Osteocyte (in vitro differentiated cells): ENCODE results near the gene IL1RAPL1. TPM values are rescaled to one million over a fixed set of nuclear protein-coding genes. Genes with fewer than 3 reads are reported as not detected.

ENCODE experiments used
- DNase-seq: peaks from one replicate; pipeline ENCODE4 v3.0.0; 2021; ENCODE audit warnings: mixed read lengths; ENCODE audit not compliant: unreplicated experiment; ENCODE audit errors: extremely low spot score
- H3K27ac Mint-ChIP-seq: one replicate; pipeline ENCODE4 v1.8.0; 2021; ENCODE audit warnings: mild to moderate bottlenecking, mixed read lengths; ENCODE audit not compliant: unreplicated experiment
- H3K27me3 Mint-ChIP-seq: one replicate; pipeline ENCODE4 v1.8.0; 2021; ENCODE audit warnings: mixed read lengths; ENCODE audit not compliant: unreplicated experiment
- H3K36me3 Mint-ChIP-seq: one replicate; pipeline ENCODE4 v1.8.0; 2021; ENCODE audit warnings: mixed read lengths; ENCODE audit not compliant: unreplicated experiment
- H3K4me1 Mint-ChIP-seq: one replicate; pipeline ENCODE4 v1.8.0; 2021; ENCODE audit warnings: mixed read lengths; ENCODE audit not compliant: unreplicated experiment
- H3K4me3 Mint-ChIP-seq: one replicate; pipeline ENCODE4 v1.8.0; 2021; ENCODE audit warnings: mild to moderate bottlenecking, moderate library complexity, mixed read lengths; ENCODE audit not compliant: unreplicated experiment
- H3K9me3 Mint-ChIP-seq: one replicate; pipeline ENCODE4 v1.8.0; 2021; ENCODE audit warnings: mixed read lengths; ENCODE audit not compliant: unreplicated experiment
- total RNA-seq: library from RNA; stranded (reverse); gene quantifications from 2 replicates; pipeline ENCODE4 v1.2.1, GENCODE V29; 2021
- TF ChIP-seq, protein P1 (sequence below): fragments of 200-600 bp; sonication (generic); IDR thresholded peaks from 2 replicates; pipeline ENCODE4 v1.5.0; 2021; ENCODE audit warnings: antibody characterized with exemption, mild to moderate bottlenecking, moderate library complexity

The IL1RAPL1 gene
- total RNA-seq, 1 donor from 2014 or later = not detected

DNA sequence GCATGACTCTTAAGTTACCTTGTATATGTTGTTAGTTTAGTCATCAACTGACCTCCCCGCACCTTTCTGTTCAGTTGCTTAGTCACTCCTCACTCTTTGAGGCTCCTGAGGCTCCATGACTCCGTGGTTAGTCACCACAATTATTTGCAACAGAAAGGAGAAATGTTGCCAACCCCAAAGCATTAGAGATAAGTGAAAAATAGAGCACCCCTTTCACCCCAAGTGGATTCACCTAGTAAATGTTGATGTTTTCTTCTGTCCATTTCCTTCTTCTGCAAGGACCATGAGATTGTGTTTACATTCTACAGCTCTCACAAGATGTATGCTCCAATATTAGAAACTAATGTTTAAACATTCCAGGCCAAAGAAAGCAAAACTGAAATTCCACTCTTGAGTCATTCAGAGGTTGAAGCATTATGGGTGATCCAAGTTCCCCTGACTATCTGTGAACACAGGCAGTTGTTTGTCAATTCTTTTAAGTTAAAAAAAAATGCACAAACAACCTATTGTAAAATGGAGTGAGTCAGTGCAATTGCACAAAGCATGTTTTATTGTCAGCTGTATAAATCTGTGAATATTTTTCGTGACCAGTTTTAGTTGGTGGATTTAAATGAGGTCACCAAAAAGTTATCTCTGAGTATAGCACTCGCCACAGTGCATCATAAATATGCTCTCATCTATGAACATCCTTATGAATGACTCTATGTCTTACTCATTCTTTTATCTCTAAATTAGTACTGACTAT is 1075.7 kb downstream of the IL1RAPL1 start:
- H3K27me3 Mint-ChIP-seq = no peaks in the 10 kb centered on the region
- no peak overlapping the region for H3K4me3 Mint-ChIP-seq
- no peaks in the 10 kb centered on the region for H3K36me3 Mint-ChIP-seq
- H3K4me1 Mint-ChIP-seq = peaks cover 37% of the 10 kb centered on the region
- peak overlapping the region; percentile 72 for H3K27ac Mint-ChIP-seq
- peaks cover 4% of the 10 kb centered on the region for H3K9me3 Mint-ChIP-seq
- TF ChIP-seq, protein P1, sequence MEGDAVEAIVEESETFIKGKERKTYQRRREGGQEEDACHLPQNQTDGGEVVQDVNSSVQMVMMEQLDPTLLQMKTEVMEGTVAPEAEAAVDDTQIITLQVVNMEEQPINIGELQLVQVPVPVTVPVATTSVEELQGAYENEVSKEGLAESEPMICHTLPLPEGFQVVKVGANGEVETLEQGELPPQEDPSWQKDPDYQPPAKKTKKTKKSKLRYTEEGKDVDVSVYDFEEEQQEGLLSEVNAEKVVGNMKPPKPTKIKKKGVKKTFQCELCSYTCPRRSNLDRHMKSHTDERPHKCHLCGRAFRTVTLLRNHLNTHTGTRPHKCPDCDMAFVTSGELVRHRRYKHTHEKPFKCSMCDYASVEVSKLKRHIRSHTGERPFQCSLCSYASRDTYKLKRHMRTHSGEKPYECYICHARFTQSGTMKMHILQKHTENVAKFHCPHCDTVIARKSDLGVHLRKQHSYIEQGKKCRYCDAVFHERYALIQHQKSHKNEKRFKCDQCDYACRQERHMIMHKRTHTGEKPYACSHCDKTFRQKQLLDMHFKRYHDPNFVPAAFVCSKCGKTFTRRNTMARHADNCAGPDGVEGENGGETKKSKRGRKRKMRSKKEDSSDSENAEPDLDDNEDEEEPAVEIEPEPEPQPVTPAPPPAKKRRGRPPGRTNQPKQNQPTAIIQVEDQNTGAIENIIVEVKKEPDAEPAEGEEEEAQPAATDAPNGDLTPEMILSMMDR = no peak
- no peak for DNase-seq

DNA sequence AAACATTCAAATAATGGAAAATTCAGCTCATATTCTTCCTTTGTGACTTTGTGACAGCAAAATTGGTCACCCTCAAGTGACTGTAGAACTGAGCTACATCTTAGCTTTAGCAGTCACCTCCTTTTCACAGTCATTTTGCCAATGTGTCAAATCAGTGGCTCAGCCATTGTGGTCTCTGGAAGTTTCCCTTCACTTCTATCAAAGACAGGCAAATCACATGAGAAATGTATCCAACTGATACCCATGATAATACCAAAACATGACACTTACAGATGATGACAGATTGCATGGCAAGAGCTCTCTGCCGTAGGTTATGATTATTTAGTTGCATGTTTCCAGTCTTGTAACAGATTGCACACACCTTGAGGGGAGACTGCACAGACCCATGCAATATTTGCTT is 1078.3 kb downstream of the IL1RAPL1 start:
- Mint-ChIP-seq H3K36me3 (no peaks in the 10 kb centered on the region), H3K27me3 (no peaks in the 10 kb centered on the region), H3K4me1 (peaks cover 37% of the 10 kb centered on the region), H3K4me3 (no peak overlapping the region), H3K9me3 (no peaks in the 10 kb centered on the region), H3K27ac (no peak overlapping the region)
- TF ChIP-seq, protein P1 = no peak
- no peak for DNase-seq

DNA sequence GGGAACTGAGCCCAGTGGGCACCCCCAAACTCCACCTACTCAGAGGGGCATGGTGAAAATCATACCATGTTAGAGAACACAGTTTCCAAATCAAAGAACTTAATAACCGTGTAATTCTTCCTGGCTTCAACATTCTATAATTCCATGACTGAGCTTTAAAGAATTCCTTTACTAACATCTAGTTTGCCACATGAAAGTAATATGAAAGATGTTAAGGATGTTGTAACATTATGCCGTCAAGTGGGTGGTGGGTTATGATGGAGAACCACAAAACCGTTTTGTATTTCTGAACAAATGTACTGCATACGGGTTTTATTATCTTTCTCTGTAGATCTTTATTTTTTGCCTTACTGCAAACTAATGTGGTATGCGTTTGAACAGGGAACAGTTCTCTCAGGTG is 1079.1 kb downstream of the IL1RAPL1 start:
- Mint-ChIP-seq H3K4me1 (peaks cover 29% of the 10 kb centered on the region), H3K9me3 (no peaks in the 10 kb centered on the region), H3K27me3 (no peaks in the 10 kb centered on the region), H3K36me3 (no peaks in the 10 kb centered on the region), H3K27ac (no peak overlapping the region), H3K4me3 (no peak overlapping the region)
- TF ChIP-seq, protein P1 = no peak
- DNase-seq = no peak

DNA sequence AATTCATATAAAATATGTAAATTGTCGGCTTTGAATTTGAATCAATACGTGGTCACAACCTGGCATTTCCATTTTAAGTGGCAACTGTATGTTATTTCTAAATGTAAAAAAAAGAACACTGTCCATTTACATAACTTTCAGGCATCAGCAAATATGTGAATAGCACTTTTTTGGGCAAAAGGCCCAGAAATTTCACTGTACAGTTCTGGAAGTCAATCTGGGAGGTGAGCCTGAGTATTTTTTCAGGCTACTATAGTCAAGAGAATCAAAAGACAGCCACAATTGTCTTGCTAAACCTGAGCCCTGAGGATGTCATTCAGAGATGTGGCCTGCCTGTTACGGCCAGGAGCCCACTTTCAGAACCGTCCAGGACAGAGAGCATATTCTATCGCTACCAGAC is 1084.2 kb downstream of the IL1RAPL1 start:
- H3K4me1 Mint-ChIP-seq = peaks cover 2% of the 10 kb centered on the region
- no peak overlapping the region for H3K27ac Mint-ChIP-seq
- TF ChIP-seq, protein P1 = no peak
- no peaks in the 10 kb centered on the region for H3K9me3 Mint-ChIP-seq
- no peaks in the 10 kb centered on the region for H3K36me3 Mint-ChIP-seq
- H3K4me3 Mint-ChIP-seq = no peak overlapping the region
- DNase-seq = no peak
- no peaks in the 10 kb centered on the region for H3K27me3 Mint-ChIP-seq

DNA sequence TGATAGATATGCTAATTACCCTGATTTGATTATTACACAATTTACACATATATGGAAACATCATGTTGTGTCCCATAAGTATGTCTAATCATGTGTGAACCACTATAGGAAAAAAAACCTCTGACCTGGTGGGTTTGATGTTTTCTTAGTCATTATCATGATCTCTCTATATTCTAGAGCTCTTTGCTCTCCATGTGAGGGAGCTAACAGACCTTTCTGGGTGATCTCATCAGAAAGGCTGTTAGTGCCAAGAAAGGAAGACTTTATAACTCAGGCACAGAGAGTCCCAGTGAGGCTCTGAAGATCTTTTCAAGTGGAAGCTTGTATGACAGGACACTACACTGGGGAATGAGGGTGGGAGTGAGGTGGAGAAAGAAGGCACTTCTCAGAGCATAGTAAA is 1100.4 kb downstream of the IL1RAPL1 start:
- TF ChIP-seq, protein P1 = no peak
- H3K4me3 Mint-ChIP-seq = no peak overlapping the region
- H3K27me3 Mint-ChIP-seq = peaks cover 2% of the 10 kb centered on the region
- H3K9me3 Mint-ChIP-seq = no peaks in the 10 kb centered on the region
- H3K4me1 Mint-ChIP-seq = no peaks in the 10 kb centered on the region
- no peaks in the 10 kb centered on the region for H3K36me3 Mint-ChIP-seq
- no peak for DNase-seq
- H3K27ac Mint-ChIP-seq = no peak overlapping the region
